ENCODE measurements around the gene MINDY2. TPM values are rescaled to one million over a fixed set of nuclear protein-coding genes. Genes with fewer than 3 reads are reported as not detected.
"Not testable (repeated sequence)": the region's sequence is repeated elsewhere in the genome, so short reads cannot be mapped to it uniquely, and the experiment has no call there.

The MINDY2 gene
- total RNA-seq, 1 experiment from 2014 or later, result 25.5 TPM

DNA sequence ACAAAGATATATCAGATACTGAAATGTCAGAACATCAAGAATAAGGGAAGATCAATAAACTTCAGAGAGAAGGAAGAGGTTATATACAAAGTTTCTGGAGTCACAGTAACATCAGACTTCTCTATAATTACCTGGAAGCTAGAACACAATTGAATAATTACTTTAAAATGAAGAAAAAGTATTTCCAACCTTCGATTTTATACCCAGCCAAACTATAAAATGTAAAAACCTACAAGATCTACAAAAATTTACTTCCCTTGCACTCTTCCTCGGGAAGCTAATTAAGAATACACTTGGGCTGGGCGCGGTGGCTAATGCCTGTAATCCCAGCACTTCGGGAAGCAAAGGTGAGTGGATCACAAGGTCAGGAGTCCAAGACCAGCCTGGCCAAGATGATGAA, 6.6 kb upstream of the MINDY2 start:
- H3K9me3 Mint-ChIP-seq (ENCODE audit: unreplicated experiment), result peaks cover 19% of the 10 kb centered on the region
- H3K4me3 Mint-ChIP-seq (ENCODE audit: unreplicated experiment), result no peak overlapping the region
- intact Hi-C loops (cut with micrococcal nuclease; ENCODE audit: unreplicated experiment), result no loop called here
- H3K36me3 ChIP-seq (ENCODE audit: control insufficient read depth, insufficient read depth, low read length), result no peaks in the 10 kb centered on the region
- no peaks in the 10 kb centered on the region for H3K27me3 Mint-ChIP-seq (ENCODE audit: insufficient read depth, unreplicated experiment)
- H3K4me1 Mint-ChIP-seq (ENCODE audit: low read depth, unreplicated experiment), result no peaks in the 10 kb centered on the region
- H3K27me3 ChIP-seq (replicated peaks; ENCODE audit: control insufficient read depth, insufficient read depth, low read length), result no peaks in the 10 kb centered on the region
- no TSS peak for BruUV-seq (replicated peaks)
- POLR2A ChIA-PET, result no interaction called here
- H3K36me3 Mint-ChIP-seq (ENCODE audit: insufficient read depth, unreplicated experiment), result no peaks in the 10 kb centered on the region
- H3K4me1 ChIP-seq, result no peaks in the 10 kb centered on the region
- H3K9me3 ChIP-seq, result peaks cover 11% of the 10 kb centered on the region
- H3K27ac Mint-ChIP-seq (ENCODE audit: unreplicated experiment), result no peak overlapping the region
- no peak for DNase-seq
- H3K4me3 ChIP-seq (ENCODE audit: low read depth, low read length), result no peak overlapping the region
- CTCF ChIA-PET, result no interaction called here
- no peak for TF ChIP-seq CTCF (IDR thresholded peaks at IDR 0.05; ENCODE audit: insufficient read depth in 1 of 2, low read depth in 1 of 2, low read length in 1 of 2, severe bottlenecking in 1 of 2, unreplicated experiment in 1 of 2)

DNA sequence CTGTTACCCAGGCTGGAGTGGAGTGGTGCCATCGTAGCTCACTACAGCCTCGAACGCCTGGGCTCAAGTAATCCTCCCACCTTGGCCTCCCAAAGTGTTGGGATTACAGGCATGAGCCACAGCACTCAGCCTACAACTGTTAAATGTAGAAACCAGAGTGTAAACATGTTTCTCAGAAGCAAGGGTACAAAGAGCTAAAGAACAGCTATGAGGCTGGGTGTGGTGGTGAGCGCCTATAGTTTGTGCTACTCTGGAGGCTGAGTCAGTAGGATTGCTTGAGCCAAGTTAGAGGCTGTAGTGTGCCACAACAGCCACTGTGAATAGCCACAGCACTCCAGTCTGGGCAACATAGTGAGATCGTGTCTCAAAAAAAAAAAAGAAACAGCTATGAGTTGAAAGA, 4.8 kb upstream of the MINDY2 start:
- DNase-seq, result no peak
- peaks cover 11% of the 10 kb centered on the region for H3K9me3 ChIP-seq
- BruUV-seq (replicated peaks), result no TSS peak
- Mint-ChIP-seq H3K27ac (ENCODE audit: unreplicated experiment) (no peak overlapping the region), H3K4me3 (ENCODE audit: unreplicated experiment) (no peak overlapping the region), H3K36me3 (ENCODE audit: insufficient read depth, unreplicated experiment) (peaks cover 8% of the 10 kb centered on the region), H3K9me3 (ENCODE audit: unreplicated experiment) (peaks cover 19% of the 10 kb centered on the region), H3K4me1 (ENCODE audit: low read depth, unreplicated experiment) (no peaks in the 10 kb centered on the region), H3K27me3 (ENCODE audit: insufficient read depth, unreplicated experiment) (no peaks in the 10 kb centered on the region)
- CTCF ChIA-PET, result interaction anchor here (0.6 kb wide), 1 partner anchor 539 kb away, joined by 3 read pairs; no protein-coding TSS in a partner anchor
- POLR2A ChIA-PET, result interaction anchor here (0.6 kb wide), 1 partner anchor 31 kb away, joined by 4 read pairs; no protein-coding TSS in a partner anchor
- H3K36me3 ChIP-seq (ENCODE audit: control insufficient read depth, insufficient read depth, low read length), result no peaks in the 10 kb centered on the region
- no peak overlapping the region for H3K4me3 ChIP-seq (ENCODE audit: low read depth, low read length)
- no peak for TF ChIP-seq CTCF (IDR thresholded peaks at IDR 0.05; ENCODE audit: insufficient read depth in 1 of 2, low read depth in 1 of 2, low read length in 1 of 2, severe bottlenecking in 1 of 2, unreplicated experiment in 1 of 2)
- H3K27me3 ChIP-seq (replicated peaks; ENCODE audit: control insufficient read depth, insufficient read depth, low read length), result no peaks in the 10 kb centered on the region
- intact Hi-C loops (cut with micrococcal nuclease; ENCODE audit: unreplicated experiment), result no loop called here
- H3K4me1 ChIP-seq, result 0 out of 2 replicates have a peak, but pooled peaks cover 3% of the 10 kb centered on the region

GRCh38 chr15:58768601-58769004, 2.5 kb upstream of the MINDY2 start:
- DNase-seq; H3K4me3 Mint-ChIP-seq (ENCODE audit: unreplicated experiment); POLR2A ChIA-PET; intact Hi-C loops (cut with micrococcal nuclease; ENCODE audit: unreplicated experiment); BruUV-seq (replicated peaks); H3K36me3 ChIP-seq (ENCODE audit: control insufficient read depth, insufficient read depth, low read length); H3K4me1 Mint-ChIP-seq (ENCODE audit: low read depth, unreplicated experiment); H3K4me3 ChIP-seq (ENCODE audit: low read depth, low read length); H3K36me3 Mint-ChIP-seq (ENCODE audit: insufficient read depth, unreplicated experiment); H3K4me1 ChIP-seq; H3K27ac Mint-ChIP-seq (ENCODE audit: unreplicated experiment); H3K27me3 Mint-ChIP-seq (ENCODE audit: insufficient read depth, unreplicated experiment); H3K27me3 ChIP-seq (replicated peaks; ENCODE audit: control insufficient read depth, insufficient read depth, low read length): not testable (repeated sequence)
- H3K9me3 Mint-ChIP-seq (ENCODE audit: unreplicated experiment), result peaks cover 19% of the 10 kb centered on the region
- H3K9me3 ChIP-seq, result peaks cover 11% of the 10 kb centered on the region
- CTCF ChIA-PET, result interaction anchor here (0.6 kb wide), 1 partner anchor 35 kb away, joined by 6 read pairs; no protein-coding TSS in a partner anchor

Data from Caco-2 (cell line).